MM.1S (cell line): ENCODE measurements around the gene PITPNM3.

Source experiments
- DNase-seq: peaks from one replicate; pipeline ENCODE4 v3.0.0-alpha.2; 2015
- H2AFZ ChIP-seq: fragments of 300-600 bp; sonication (generic); 2 replicates; pipeline ENCODE4 v1.6.0; 2016; ENCODE audit warnings: antibody characterized with exemption, low read length
- H3F3A ChIP-seq: fragments of 300-600 bp; sonication (generic); 2 replicates; pipeline ENCODE4 v1.6.1; 2016; ENCODE audit warnings: mild to moderate bottlenecking, antibody characterized with exemption, low read length, moderate library complexity, mixed read lengths; ENCODE audit not compliant: insufficient read depth
- H3K27ac ChIP-seq: fragments of 300-600 bp; sonication (generic); 2 replicates; pipeline ENCODE4 v1.5.1; 2016; ENCODE audit warnings: mild to moderate bottlenecking, low read length
- H3K27me3 ChIP-seq: fragments of 300-600 bp; sonication (generic); replicated peaks from 2 replicates; pipeline ENCODE4 v1.6.0; 2016; ENCODE audit warnings: low read length; ENCODE audit not compliant: insufficient read depth
- H3K36me3 ChIP-seq: fragments of 300-600 bp; sonication (generic); replicated peaks from 2 replicates; pipeline ENCODE4 v1.6.1; 2016; ENCODE audit warnings: mild to moderate bottlenecking, low read length, mixed read lengths; ENCODE audit not compliant: insufficient read depth
- H3K4me1 ChIP-seq: fragments of 300-600 bp; sonication (generic); 2 replicates; pipeline ENCODE4 v1.6.1; 2016; ENCODE audit warnings: low read length, mixed read lengths
- H3K4me2 ChIP-seq: fragments of 300-600 bp; sonication (generic); 2 replicates; pipeline ENCODE4 v1.6.0; 2016; ENCODE audit warnings: low read depth, low read length
- H3K4me3 ChIP-seq: fragments of 300-600 bp; sonication (generic); 2 replicates; pipeline ENCODE4 v1.5.1; 2016; ENCODE audit warnings: low read length, mixed read lengths
- H3K79me2 ChIP-seq: fragments of 300-600 bp; sonication (generic); 2 replicates; pipeline ENCODE4 v1.6.1; 2016; ENCODE audit warnings: mixed run types, low read length, mixed read lengths
- H3K9ac ChIP-seq: fragments of 300-600 bp; sonication (generic); 2 replicates; pipeline ENCODE4 v1.6.1; 2016; ENCODE audit warnings: low read length, mixed read lengths
- H3K9me2 ChIP-seq: fragments of 300-600 bp; sonication (generic); replicated peaks from 2 replicates; pipeline ENCODE4 v1.6.1; 2016; ENCODE audit warnings: mild to moderate bottlenecking, low read length, mixed read lengths; ENCODE audit not compliant: insufficient read depth
- H3K9me3 ChIP-seq: fragments of 300-600 bp; sonication (generic); replicated peaks from 2 replicates; pipeline ENCODE4 v1.6.1; 2016; ENCODE audit warnings: mild to moderate bottlenecking, low read length, mixed read lengths; ENCODE audit not compliant: insufficient read depth
- H4K20me1 ChIP-seq: fragments of 300-600 bp; sonication (generic); 2 replicates; pipeline ENCODE4 v1.6.1; 2016; ENCODE audit warnings: mild to moderate bottlenecking, low read length, moderate library complexity, mixed read lengths; ENCODE audit not compliant: insufficient read depth
- EZH2 ChIP-seq: fragments of 300-600 bp; sonication (generic); optimal IDR thresholded peaks from 2 replicates; pipeline ENCODE3; 2017; ENCODE audit warnings: low read depth, mild to moderate bottlenecking, antibody characterized with exemption, low read length, mixed read lengths
- EZH2phosphoT487 ChIP-seq: fragments of 300-600 bp; sonication (generic); IDR thresholded peaks from 2 replicates; pipeline ENCODE4 v1.6.1; 2018; ENCODE audit warnings: antibody characterized with exemption, low read length
- TF ChIP-seq, protein P1 (sequence below): fragments of 300-600 bp; sonication (generic); IDR thresholded peaks from 2 replicates; pipeline ENCODE4 v1.5.1; 2016; ENCODE audit warnings: antibody characterized with exemption, low read length, mixed read lengths

The PITPNM3 gene

GRCh38 chr17:6592173-6592572 is 35.8 kb upstream of the PITPNM3 start:
- Histone ChIP-seq H3K9me3 (no peaks in the 10 kb centered on the region), H3K79me2 (no peaks in the 10 kb centered on the region), H4K20me1 (no peaks in the 10 kb centered on the region), H3K9ac (no peak overlapping the region), H3F3A (no peaks in the 10 kb centered on the region), H3K9me2 (no peaks in the 10 kb centered on the region), H2AFZ (no peak overlapping the region), H3K4me2 (no peak overlapping the region), H3K4me3 (no peak overlapping the region), H3K4me1 (no peaks in the 10 kb centered on the region), H3K27ac (no peak overlapping the region), H3K36me3 (no peaks in the 10 kb centered on the region; the same call in 1 of the 2 replicates), H3K27me3 (no peaks in the 10 kb centered on the region)
- DNase-seq = no peak
- TF ChIP-seq EZH2 = no peak
- no peak for TF ChIP-seq EZH2phosphoT487
- TF ChIP-seq, protein P1, sequence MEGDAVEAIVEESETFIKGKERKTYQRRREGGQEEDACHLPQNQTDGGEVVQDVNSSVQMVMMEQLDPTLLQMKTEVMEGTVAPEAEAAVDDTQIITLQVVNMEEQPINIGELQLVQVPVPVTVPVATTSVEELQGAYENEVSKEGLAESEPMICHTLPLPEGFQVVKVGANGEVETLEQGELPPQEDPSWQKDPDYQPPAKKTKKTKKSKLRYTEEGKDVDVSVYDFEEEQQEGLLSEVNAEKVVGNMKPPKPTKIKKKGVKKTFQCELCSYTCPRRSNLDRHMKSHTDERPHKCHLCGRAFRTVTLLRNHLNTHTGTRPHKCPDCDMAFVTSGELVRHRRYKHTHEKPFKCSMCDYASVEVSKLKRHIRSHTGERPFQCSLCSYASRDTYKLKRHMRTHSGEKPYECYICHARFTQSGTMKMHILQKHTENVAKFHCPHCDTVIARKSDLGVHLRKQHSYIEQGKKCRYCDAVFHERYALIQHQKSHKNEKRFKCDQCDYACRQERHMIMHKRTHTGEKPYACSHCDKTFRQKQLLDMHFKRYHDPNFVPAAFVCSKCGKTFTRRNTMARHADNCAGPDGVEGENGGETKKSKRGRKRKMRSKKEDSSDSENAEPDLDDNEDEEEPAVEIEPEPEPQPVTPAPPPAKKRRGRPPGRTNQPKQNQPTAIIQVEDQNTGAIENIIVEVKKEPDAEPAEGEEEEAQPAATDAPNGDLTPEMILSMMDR = no peak

DNA sequence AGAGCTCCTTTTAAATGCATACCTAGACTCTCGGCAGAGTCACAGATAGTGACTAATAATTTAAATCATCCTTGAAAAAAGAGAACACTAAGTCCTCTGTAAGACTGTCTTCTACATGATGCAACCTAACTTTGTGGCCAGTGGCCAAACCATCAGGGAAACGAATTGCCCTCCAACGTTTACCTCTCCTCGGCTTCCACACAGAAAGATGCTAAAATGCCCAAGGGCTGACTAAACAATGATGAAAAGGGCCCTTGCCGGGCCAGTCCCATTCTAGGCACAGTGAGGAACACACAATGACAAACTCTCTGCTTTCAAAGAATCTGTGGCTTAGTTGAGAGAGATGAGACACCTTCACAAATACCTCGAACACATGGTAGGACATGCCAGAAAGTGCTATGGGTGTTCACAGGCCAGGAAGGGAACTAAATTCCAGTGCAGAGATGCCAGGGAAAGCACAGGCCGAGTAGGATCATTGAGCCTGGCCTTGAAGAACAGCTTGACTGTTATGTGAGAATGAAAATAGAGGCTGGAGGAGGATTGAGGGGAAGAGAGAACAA is 35.3 kb upstream of the PITPNM3 start:
- Histone ChIP-seq H3K9ac (no peak overlapping the region), H3K36me3 (no peaks in the 10 kb centered on the region; the same call in 1 of the 2 replicates), H3K4me3 (no peak overlapping the region), H3K27me3 (no peaks in the 10 kb centered on the region), H3K9me2 (no peaks in the 10 kb centered on the region), H3K27ac (no peak overlapping the region), H3K4me2 (no peak overlapping the region), H4K20me1 (no peaks in the 10 kb centered on the region), H3K4me1 (no peaks in the 10 kb centered on the region), H3K79me2 (no peaks in the 10 kb centered on the region), H3F3A (no peaks in the 10 kb centered on the region), H2AFZ (no peak overlapping the region), H3K9me3 (no peaks in the 10 kb centered on the region)
- TF ChIP-seq EZH2phosphoT487 = no peak
- TF ChIP-seq EZH2 = no peak
- TF ChIP-seq, protein P1 = no peak
- DNase-seq = no peak

DNA sequence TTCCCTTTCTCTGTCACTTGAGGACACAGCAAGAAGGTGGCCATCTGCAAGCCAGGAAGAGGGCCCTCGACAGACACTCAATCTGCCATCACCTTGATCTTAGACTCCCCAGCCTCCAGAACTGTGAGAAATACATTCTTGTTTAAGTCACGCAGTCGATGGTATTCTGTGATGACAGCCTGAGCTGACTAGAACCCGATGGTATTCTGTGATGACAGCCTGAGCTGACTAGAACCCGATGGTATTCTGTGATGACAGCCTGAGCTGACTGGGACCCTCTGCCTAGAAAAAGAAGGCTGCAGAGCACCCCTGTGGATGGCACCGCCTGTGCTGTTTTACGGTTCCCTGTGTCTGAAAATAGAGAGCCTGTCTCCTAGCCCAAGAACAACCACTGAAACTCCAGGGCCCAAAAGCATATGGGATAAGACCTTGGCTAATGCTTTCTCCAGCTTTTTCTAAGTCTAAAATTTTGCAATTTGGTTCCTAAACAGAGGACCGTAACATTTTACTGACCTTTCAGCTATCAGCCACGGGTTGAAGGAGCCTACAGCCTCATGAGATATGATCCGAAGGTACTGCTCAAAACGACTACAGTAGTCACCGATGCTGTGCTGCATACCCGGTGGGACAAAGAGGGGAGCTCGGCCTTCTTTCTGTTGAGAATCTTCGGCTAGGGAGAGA is 33.1 kb upstream of the PITPNM3 start:
- H3K36me3 ChIP-seq = no peaks in the 10 kb centered on the region; the same call in 1 of the 2 replicates
- no peak overlapping the region for H3K4me2 ChIP-seq
- H2AFZ ChIP-seq = no peak overlapping the region
- no peaks in the 10 kb centered on the region for H4K20me1 ChIP-seq
- no peak for DNase-seq
- no peaks in the 10 kb centered on the region for H3K27me3 ChIP-seq
- H3K9ac ChIP-seq = no peak overlapping the region
- H3K9me3 ChIP-seq = no peaks in the 10 kb centered on the region
- no peaks in the 10 kb centered on the region for H3K9me2 ChIP-seq
- H3K27ac ChIP-seq = no peak overlapping the region
- H3K4me1 ChIP-seq = no peaks in the 10 kb centered on the region
- TF ChIP-seq EZH2phosphoT487 (no peak), EZH2 (no peak)
- TF ChIP-seq, protein P1 = no peak
- H3F3A ChIP-seq = no peaks in the 10 kb centered on the region
- H3K79me2 ChIP-seq = no peaks in the 10 kb centered on the region
- no peak overlapping the region for H3K4me3 ChIP-seq
